DLD1 (cell line): Measurements from ENCODE around the gene WRAP53.
"Not testable (repeated sequence)": the region's sequence is repeated elsewhere in the genome, so short reads cannot be mapped to it uniquely, and the experiment has no call there.

Source experiments
- in situ Hi-C: cut with HindIII; loops from 2 replicates; pipeline ENCODE4 v1.10.0; 2017; ENCODE audit warnings: low sequenced_read_pairs

Gene WRAP53

GRCh38 chr17:7687908-7688807 lies at the start of gene WRAP53:
Gene WRAP53 (plus strand): TSS chr17:7688477. CDS start chr17:7688649, 172 bp downstream.
- in situ Hi-C loops, result no loop called here

GRCh38 chr17:7640783-7641182 lies 47.5 kb upstream of the WRAP53 start:
- in situ Hi-C loops, result no loop called here

- in situ Hi-C loops, result not testable (repeated sequence)
Measured at GRCh38 chr17:7641635-7642034, 46.6 kb upstream of the WRAP53 start.

GRCh38 chr17:7644775-7645174 lies 43.5 kb upstream of the WRAP53 start:
- in situ Hi-C loops, result no loop called here

GRCh38 chr17:7646457-7646856 lies 41.8 kb upstream of the WRAP53 start:
- in situ Hi-C loops, result no loop called here

- in situ Hi-C loops, result no loop called here
Measured at GRCh38 chr17:7647018-7647417, 41.3 kb upstream of the WRAP53 start.

- in situ Hi-C loops, result no loop called here
Measured at GRCh38 chr17:7650509-7651096, 37.7 kb upstream of the WRAP53 start, which contains the start of gene ATP1B2. Gene ATP1B2 (plus strand): TSS chr17:7650926. CDS start chr17:7651519, 593 bp downstream.

GRCh38 chr17:7651097-7651664 lies 37.1 kb upstream of the WRAP53 start:
- in situ Hi-C loops, result no loop called here

- in situ Hi-C loops, result no loop called here
Measured at GRCh38 chr17:7651665-7652387, 36.5 kb upstream of the WRAP53 start.

- in situ Hi-C loops, result no loop called here
Measured at GRCh38 chr17:7652388-7653356, 35.6 kb upstream of the WRAP53 start.

- in situ Hi-C loops, result no loop called here
Measured at GRCh38 chr17:7654832-7655540, 33.3 kb upstream of the WRAP53 start.

- in situ Hi-C loops, result no loop called here
Measured at GRCh38 chr17:7655541-7655840, 32.8 kb upstream of the WRAP53 start.

- in situ Hi-C loops, result no loop called here
Measured at GRCh38 chr17:7656958-7657609, 31.2 kb upstream of the WRAP53 start.

GRCh38 chr17:7667656-7668406 lies 20.4 kb upstream of the WRAP53 start:
- in situ Hi-C loops, result no loop called here

- in situ Hi-C loops, result no loop called here
Measured at GRCh38 chr17:7668482-7668881, 19.8 kb upstream of the WRAP53 start.

- in situ Hi-C loops, result no loop called here
Measured at GRCh38 chr17:7673239-7673638, 15.0 kb upstream of the WRAP53 start.

GRCh38 chr17:7674934-7675333 lies 13.3 kb upstream of the WRAP53 start:
- in situ Hi-C loops, result no loop called here

- in situ Hi-C loops, result no loop called here
Measured at GRCh38 chr17:7676533-7676932, 11.7 kb upstream of the WRAP53 start.
